Measurements from ENCODE around the gene ACADVL.

ACADVL gene

DNA sequence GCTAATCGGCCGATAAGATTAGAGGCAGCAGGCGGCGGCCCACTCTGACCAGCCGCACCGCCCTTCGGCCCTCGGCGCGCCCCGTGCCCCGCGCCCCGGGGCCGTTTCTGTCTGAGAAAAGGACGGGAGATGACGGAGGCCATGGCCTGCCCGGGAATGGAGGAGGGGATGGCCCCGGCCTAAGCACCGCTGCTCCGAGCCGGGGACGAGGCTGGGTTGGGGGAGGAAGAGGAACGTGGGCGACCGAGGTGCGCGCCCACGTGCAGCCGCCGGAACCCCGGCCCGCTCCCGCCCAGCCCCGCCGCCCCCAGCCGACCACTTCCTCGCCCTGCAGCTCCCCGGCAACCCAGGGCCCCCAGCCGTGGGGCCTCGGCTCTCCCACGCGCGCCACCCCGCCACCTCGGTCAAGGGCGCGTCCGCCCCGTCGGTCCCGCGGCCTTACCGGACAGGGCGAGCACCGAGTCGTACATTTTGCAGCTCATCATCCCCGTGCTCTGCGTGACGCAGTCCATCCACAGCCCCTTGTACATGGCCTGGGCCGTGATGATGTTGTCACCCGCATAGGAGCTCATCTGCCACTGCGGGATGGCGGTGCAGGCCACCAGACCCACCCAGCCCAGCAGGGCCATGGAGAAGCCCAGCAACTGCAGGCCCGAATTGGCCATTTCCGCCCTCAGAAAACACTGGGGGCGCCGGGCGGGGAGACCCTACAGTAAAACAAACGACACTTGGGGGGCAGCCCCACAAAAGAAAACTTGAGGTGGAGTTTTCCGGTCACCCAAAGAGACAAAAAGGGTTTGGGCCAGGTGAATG lies 41.8 kb downstream of the ACADVL start:
- Histone ChIP-seq H3K9ac (ENCODE audit: insufficient read length) (no peak overlapping the region), H3K4me3 (no peak overlapping the region), H3K27ac (no peak overlapping the region), H3K9me3 (ENCODE audit: low read depth, low read length) (no peaks in the 10 kb centered on the region), H3K36me3 (ENCODE audit: insufficient read depth, low read length) (peaks cover 17% of the 10 kb centered on the region)
- TF ChIP-seq FOXP2 (optimal IDR thresholded peaks at IDR 0.05; ENCODE audit: control extremely low read depth, extremely low read length, insufficient read depth) (no peak), EZH2 (IDR thresholded peaks at IDR 0.05) (no peak), POLR2AphosphoS5 (IDR thresholded peaks at IDR 0.05; ENCODE audit: borderline replicate concordance, low read depth, low read length) (no peak)
- DNase-seq (ENCODE audit: low read depth, low spot score), result no peak

- Histone ChIP-seq H3K9me3 (ENCODE audit: low read depth, low read length) (no peaks in the 10 kb centered on the region), H3K27ac (no peak within 1 kb of the TSS), H3K36me3 (ENCODE audit: insufficient read depth, low read length) (peaks cover 17% of the 10 kb centered on the region), H3K4me3 (no peak within 1 kb of the TSS), H3K9ac (ENCODE audit: insufficient read length) (no peak within 1 kb of the TSS)
- DNase-seq (ENCODE audit: low read depth, low spot score), result no peak
- TF ChIP-seq FOXP2 (optimal IDR thresholded peaks at IDR 0.05; ENCODE audit: control extremely low read depth, extremely low read length, insufficient read depth) (no peak), POLR2AphosphoS5 (IDR thresholded peaks at IDR 0.05; ENCODE audit: borderline replicate concordance, low read depth, low read length) (no peak), EZH2 (IDR thresholded peaks at IDR 0.05) (no peak)
Observed at GRCh38 chr17:7262192-7262934, 42.6 kb downstream of the ACADVL start, which contains the start of gene CLDN7. TSS of gene CLDN7 (minus strand) at chr17:7262478. CDS start at chr17:7262043, 435 bp downstream.

DNA sequence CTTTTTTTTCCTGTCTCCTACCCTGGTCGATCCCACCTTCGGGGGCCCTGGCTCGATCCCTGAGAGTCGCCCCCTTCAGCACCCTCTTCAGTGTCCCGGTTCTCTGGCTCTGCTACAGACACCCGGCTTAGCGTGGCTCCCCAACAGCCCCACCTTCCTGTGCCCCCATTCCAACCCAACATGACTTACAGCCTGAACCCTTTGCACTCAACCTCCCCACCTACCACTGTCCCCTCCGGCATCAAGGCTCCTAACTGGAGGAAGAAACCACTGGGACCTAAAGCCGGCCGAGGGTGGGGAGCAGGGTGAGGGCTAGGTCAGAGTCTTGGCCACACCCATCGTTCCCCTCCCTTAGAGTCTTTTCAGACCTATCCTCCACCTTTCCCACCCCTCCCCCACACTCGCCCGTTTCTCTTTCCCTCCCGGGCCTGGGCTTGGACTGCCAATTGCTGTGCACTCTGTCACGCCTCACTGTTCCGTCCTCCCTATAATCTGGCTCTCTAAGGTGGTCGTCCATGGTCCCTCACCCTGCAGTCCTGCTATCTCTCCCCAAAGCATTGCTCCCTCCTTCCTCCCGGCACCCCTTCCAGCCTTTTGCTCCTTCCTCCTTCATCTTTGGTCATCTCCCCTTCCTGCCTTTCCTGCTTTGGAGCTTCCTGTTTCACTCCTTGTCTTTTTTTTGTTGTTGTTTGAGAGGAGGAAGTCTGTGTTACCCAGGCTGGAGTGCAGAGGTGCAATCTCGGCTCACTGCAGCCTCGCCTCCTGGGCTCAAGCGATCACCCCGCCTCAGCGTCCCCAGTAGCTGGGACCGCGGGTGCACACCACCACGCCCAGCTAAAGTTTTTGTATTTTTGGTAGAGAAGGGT lies 43.4 kb downstream of the ACADVL start:
- Histone ChIP-seq H3K4me3 (no peak overlapping the region), H3K9ac (ENCODE audit: insufficient read length) (no peak overlapping the region), H3K9me3 (ENCODE audit: low read depth, low read length) (no peaks in the 10 kb centered on the region), H3K36me3 (ENCODE audit: insufficient read depth, low read length) (peaks cover 17% of the 10 kb centered on the region), H3K27ac (no peak overlapping the region)
- no peak for TF ChIP-seq EZH2 (IDR thresholded peaks at IDR 0.05)
- TF ChIP-seq POLR2AphosphoS5 (IDR thresholded peaks at IDR 0.05; ENCODE audit: borderline replicate concordance, low read depth, low read length), result no peak
- no peak for TF ChIP-seq FOXP2 (optimal IDR thresholded peaks at IDR 0.05; ENCODE audit: control extremely low read depth, extremely low read length, insufficient read depth)
- DNase-seq (ENCODE audit: low read depth, low spot score), result no peak

GRCh38 chr17:7263801-7264078 lies 44.0 kb downstream of the ACADVL start:
- no peak overlapping the region for H3K27ac ChIP-seq
- peaks cover 13% of the 10 kb centered on the region for H3K36me3 ChIP-seq (ENCODE audit: insufficient read depth, low read length)
- no peaks in the 10 kb centered on the region for H3K9me3 ChIP-seq (ENCODE audit: low read depth, low read length)
- DNase-seq (ENCODE audit: low read depth, low spot score), result no peak
- no peak overlapping the region for H3K9ac ChIP-seq (ENCODE audit: insufficient read length)
- TF ChIP-seq POLR2AphosphoS5 (IDR thresholded peaks at IDR 0.05; ENCODE audit: borderline replicate concordance, low read depth, low read length) (no peak), FOXP2 (optimal IDR thresholded peaks at IDR 0.05; ENCODE audit: control extremely low read depth, extremely low read length, insufficient read depth) (no peak), EZH2 (IDR thresholded peaks at IDR 0.05) (no peak)
- no peak overlapping the region for H3K4me3 ChIP-seq

GRCh38 chr17:7266784-7267183 lies 47.0 kb downstream of the ACADVL start:
- no peak overlapping the region for H3K9ac ChIP-seq (ENCODE audit: insufficient read length)
- TF ChIP-seq POLR2AphosphoS5 (IDR thresholded peaks at IDR 0.05; ENCODE audit: borderline replicate concordance, low read depth, low read length), result no peak
- TF ChIP-seq EZH2 (IDR thresholded peaks at IDR 0.05), result no peak
- TF ChIP-seq FOXP2 (optimal IDR thresholded peaks at IDR 0.05; ENCODE audit: control extremely low read depth, extremely low read length, insufficient read depth), result no peak
- H3K9me3 ChIP-seq (ENCODE audit: low read depth, low read length), result no peaks in the 10 kb centered on the region
- no peaks in the 10 kb centered on the region for H3K36me3 ChIP-seq (ENCODE audit: insufficient read depth, low read length)
- H3K4me3 ChIP-seq, result no peak overlapping the region
- DNase-seq (ENCODE audit: low read depth, low spot score), result no peak
- no peak overlapping the region for H3K27ac ChIP-seq
